ENCODE measurements around the gene MAPK8IP1.
"Not testable (repeated sequence)": the region's sequence is repeated elsewhere in the genome, so short reads cannot be mapped to it uniquely, and the experiment has no call there.

The MAPK8IP1 gene

DNA sequence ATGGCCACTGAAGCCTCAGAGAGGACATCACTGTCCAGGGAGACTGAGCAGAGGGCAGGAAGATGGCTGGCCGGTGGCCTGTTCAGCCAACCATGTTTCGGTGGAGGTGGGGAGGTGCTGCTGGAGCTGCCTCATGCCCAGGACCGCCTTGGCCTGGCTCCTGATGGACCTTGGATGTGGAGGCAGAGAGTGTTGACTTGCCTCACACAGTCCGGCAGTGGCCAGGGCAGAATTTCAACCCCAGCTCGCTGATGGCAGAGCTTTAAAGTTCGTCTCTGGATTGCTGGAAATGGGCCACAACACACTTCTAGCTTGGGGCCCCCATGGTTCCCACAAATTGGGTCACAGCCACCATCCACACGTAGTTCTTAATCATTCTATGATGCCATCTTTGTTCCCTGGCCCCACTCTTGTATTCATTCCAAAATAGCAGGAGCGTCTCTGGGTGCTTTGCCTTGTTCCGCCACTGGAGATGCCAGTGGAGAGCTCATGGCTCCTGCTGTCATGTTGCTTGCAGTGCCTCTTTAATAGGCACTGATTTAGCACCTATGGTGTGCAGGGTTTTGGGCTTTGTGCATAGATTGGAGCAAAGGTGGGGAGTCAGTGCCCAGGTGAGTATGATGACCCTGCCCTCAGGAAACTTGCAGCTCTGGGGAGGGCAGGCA lies 5.6 kb downstream of the MAPK8IP1 start:
- no peak for DNase-seq (ENCODE audit: low read depth)

DNA sequence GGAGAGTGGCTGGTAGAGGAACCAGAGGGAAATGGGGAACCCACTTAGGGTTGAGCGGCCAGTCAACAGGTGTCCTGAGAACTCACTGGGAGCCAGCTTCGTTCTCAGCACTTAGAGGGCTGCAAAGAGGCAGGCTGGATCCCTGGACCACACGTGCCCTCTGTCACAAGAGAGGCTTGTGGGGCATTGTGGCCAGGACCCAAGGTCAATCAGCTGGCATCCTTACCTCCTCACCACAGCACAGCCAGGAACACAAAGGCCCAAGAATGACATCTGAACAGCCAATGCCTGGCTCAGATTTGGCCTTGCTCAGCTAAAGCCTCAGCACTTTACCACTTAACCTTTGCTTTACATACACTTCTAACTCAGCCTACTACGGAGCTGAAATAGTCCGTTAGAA lies 7.4 kb downstream of the MAPK8IP1 start:
- no peak for DNase-seq (ENCODE audit: low read depth)

DNA sequence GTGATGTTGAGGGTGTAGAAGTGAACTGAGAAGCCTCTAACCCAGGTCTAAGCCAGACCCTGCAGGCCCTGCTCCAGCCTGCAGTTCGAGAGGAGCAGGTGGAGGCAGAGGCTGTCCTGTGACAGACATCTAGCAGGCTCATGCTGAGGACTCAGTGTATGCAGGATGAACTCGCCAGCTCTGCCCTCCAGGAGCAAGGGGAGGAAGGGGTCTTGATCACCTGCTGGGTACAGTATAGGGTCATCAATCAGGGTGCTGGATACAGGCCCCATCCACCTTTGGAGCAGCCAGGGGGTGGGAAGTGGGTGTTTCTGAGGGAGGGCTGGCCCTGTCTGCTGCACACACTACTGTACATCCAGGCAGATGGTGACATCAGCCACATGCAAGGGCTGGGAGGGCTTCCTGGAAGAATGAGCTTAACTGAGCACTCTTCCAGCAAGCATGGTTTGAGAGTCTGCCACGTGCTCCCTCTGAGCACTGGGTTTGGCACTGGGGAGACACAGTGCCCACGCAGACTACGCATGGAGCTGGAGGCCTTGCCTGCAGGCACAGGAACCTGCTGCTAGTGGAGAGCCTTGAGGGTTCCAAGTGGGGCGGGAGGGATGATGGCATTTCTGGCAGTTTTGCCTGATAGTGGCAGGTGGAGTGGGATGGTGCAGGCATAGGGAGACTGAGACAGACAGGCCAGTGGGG lies 9.2 kb downstream of the MAPK8IP1 start:
- DNase-seq (ENCODE audit: low read depth): no peak

GRCh38 chr11:45895553-45896259 lies 10.3 kb downstream of the MAPK8IP1 start:
- DNase-seq (ENCODE audit: low read depth): no peak

- no peak for DNase-seq (ENCODE audit: low read depth)
Measured at GRCh38 chr11:45896422-45896984, 11.1 kb downstream of the MAPK8IP1 start.

DNA sequence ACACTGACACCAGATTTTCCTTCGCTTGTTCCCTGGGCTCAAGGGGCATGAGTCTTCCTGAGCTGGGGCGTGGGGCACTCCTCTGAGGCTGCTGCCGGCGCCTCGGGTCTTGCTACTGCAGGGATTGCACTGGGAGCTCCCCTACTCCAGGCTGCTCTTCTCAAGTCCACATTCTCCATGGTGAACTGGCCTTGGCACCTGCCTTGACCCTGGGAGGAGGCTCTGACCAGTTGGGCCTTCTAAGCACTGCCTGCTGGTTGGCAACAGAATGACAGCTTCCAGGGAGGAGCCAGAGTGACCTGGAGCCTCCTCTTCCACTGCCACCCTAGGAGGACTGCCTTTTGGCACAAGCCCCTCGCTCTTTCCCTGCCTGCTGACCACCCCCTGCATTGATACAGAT lies 12.1 kb downstream of the MAPK8IP1 start:
- DNase-seq (ENCODE audit: low read depth): no peak

DNA sequence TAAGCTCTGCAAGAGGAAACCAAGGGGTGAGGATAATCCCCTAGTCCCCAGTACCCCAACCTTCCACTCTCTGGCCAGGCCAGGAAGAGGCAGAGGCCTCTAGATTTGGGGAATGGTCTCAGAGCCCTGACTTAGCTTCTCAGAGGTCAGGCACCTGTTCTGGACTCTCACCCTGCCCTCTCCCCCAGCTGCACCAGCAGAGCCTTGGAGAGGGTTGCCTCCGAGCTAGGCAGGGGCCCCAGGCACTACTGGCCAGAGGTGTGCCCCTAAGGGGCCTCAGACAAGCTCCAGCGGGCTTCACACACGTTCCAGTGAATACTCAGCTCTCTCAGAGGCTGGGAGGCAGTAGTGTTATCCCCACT lies 13.6 kb downstream of the MAPK8IP1 start:
- DNase-seq (ENCODE audit: low read depth): no peak

DNA sequence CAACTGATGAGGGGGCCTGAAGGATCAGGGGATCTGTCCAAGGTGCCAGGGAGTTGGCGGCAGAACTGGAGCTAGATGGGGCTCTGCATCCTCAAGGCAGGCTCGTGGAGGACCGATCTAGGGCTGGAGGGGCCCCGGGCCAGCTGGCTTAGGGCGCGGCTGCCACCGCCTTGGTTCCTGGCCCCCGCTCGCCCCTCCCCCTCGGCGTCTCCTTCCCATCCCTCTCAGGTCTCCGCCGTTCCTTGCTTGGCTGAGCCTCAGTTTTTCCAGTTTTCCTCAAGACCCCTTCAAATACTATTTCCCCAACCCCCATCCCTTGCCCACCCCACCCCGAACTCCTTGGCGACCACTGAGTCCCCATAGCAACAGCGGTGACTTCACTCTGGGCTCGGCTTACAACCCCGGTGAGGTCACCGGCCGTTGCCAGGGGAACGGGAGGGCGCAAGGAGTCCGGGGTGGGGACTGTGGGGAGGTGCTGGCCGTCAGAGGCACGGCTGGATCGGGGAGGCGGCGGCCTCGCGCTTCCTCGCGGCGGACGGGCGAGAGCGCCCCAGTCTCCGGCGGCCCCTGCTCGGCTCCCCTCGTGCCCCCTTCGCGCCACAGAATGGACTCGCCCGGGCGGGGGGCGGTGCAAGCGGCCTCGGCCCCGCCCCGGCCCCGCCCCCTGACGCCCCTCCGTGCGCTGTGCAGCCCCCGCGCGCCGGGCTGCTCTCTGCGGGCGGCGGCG lies 14.2 kb downstream of the MAPK8IP1 start:
- peak; percentile 80 for DNase-seq (ENCODE audit: low read depth)

DNA sequence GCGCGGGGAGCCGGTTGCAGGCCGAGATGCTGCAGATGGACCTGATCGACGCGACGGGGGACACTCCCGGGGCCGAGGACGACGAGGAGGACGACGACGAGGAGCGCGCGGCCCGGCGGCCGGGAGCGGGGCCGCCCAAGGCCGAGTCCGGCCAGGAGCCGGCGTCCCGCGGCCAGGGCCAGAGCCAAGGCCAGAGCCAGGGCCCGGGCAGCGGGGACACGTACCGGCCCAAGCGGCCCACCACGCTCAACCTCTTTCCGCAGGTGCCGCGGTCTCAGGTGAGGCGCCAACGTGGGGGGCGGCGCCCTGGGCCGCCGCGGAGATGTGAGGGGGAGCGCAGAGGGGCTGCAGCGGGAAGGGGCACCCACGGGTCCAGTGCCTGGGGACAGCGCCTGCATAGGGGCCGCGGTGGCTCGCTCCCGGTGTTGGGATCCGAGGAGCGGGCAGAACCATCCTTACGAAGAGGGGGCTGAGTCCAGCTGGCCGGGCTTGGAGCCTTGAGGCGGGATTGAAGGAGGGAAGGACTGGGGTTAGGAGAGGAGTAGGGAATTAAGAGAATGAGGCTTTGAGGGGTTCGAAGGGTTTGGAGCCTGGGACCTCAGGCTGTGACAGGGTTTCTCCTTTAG lies 14.8 kb downstream of the MAPK8IP1 start:
- DNase-seq (ENCODE audit: low read depth): not testable (repeated sequence)

- no peak for DNase-seq (ENCODE audit: low read depth)
Measured at GRCh38 chr11:45900916-45901617, 15.6 kb downstream of the MAPK8IP1 start.

- no peak for DNase-seq (ENCODE audit: low read depth)
Measured at GRCh38 chr11:45901626-45902025, 16.2 kb downstream of the MAPK8IP1 start.

DNA sequence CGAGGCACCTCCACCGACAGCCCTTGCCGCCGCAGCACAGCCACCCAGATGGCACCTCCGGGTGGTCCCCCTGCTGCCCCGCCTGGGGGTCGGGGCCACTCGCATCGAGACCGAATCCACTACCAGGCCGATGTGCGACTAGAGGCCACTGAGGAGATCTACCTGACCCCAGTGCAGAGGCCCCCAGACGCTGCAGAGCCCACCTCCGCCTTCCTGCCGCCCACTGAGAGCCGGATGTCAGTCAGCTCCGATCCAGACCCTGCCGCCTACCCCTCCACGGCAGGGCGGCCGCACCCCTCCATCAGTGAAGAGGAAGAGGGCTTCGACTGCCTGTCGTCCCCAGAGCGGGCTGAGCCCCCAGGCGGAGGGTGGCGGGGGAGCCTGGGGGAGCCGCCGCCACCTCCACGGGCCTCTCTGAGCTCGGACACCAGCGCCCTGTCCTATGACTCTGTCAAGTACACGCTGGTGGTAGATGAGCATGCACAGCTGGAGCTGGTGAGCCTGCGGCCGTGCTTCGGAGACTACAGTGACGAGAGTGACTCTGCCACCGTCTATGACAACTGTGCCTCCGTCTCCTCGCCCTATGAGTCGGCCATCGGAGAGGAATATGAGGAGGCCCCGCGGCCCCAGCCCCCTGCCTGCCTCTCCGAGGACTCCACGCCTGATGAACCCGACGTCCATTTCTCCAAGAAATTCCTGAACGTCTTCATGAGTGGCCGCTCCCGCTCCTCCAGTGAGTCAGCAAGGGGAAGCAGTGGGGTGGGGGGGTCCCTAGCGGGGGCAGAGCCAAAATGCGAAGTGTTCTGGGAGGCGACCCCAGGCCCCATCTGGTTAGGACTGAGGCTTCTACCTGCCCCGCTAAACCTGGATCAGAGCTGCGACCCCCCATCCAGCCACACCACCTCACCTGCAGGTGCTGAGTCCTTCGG lies 17.3 kb downstream of the MAPK8IP1 start:
- no peak for DNase-seq (ENCODE audit: low read depth)

DNA sequence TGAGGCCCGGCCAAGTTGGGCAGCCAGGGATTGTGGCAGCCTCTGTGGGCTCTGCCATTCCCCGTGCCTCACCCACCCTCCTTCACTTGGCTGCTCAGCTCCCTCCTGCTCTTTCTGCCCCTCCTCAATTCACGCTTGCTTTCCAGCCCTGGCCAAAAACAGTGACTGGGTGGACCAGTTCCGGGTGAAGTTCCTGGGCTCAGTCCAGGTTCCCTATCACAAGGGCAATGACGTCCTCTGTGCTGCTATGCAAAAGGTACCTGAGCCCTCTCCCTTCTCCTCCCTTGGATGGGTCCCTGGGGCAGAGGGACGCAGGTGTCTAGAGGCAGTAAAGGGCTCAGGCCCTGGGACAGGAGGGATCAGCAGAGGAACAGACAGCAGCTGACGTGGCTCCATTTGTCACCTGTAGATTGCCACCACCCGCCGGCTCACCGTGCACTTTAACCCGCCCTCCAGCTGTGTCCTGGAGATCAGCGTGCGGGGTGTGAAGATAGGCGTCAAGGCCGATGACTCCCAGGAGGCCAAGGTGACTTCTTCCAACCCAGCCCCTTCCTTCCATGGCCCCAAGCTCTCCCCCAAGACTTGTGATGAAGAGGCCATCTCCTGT lies 19.0 kb downstream of the MAPK8IP1 start:
- DNase-seq (ENCODE audit: low read depth): no peak

DNA sequence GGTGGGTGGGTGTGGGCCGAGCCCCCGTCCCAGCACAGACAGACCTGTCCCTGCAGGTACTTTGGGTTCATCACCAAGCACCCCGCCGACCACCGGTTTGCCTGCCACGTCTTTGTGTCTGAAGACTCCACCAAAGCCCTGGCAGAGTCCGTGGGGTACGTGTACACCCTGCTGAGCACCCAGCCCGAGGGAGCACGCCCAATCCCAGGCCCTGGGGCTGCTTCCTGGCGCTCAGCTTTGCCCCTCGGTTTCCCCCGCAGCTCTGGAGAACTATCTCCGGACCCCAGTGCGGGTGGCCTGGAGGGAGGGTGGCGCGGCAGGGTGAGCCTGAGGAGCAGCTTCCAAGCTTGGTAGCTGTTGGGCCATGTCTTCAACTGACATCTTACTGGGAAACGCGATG lies 19.6 kb downstream of the MAPK8IP1 start:
- no peak for DNase-seq (ENCODE audit: low read depth)

- DNase-seq (ENCODE audit: low read depth): not testable (repeated sequence)
Measured at GRCh38 chr11:45905576-45905975, 20.1 kb downstream of the MAPK8IP1 start.

- DNase-seq (ENCODE audit: low read depth): no peak
Measured at GRCh38 chr11:45906096-45906682, 20.7 kb downstream of the MAPK8IP1 start.

DNA sequence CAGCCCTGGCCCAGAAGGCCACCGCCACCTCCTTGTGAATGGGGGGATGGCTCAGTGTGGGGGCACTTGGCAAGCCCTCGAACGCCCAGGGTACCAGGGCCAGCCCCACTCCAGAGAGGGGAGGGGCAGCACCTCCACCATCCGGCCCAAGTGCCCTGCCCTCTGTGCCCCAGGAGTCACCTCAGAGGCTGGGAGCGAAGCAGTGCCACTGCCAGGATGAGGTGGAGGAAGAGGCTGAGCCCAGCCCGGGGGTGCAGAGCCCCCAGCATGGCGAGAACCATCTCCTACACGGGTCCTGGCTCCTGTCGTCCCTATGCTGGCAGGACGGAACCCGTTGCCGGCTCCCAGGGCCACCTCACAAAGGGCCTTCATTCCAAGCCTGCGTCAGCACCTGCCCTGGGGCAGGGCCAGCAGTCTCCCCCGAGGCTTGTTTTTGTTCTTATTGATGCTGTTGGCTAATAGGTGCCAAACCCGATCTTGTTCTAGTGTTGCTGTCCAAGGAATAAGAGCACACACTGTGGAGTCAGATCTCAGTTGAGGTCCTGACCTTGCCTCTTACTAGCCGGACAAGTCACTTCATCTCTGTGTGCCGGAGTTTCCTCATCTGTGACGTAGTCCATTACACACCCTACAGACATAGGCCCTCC lies 21.6 kb downstream of the MAPK8IP1 start, which contains the start of gene FREY1:
FREY1 (minus strand) TSS at position 307 of the 647 bp plus-strand sequence; CDS start at position 281, 26 bp downstream.
- DNase-seq (ENCODE audit: low read depth): no peak

DNA sequence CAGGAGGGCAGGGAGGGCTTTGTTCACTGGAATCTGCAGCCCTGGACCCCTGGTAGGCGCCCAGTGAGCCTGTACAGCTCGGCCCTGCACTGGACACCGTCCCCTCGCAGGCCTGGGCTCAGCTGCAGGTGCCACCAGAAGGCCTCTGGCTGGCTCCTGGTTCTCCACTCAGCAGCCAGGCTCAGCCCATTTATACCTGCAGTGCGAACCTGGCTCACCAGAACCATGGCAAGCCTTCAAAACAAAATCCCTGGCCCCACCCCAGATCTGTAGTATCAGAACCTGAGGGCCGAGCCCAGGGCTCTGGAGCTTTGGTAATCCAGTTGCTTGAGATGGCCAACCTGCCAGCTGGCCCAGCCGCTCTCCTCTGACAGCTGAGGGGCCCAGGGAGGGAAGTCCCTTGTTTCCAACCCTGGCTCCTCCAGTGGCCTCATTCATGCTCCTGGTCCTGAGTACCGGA lies 22.5 kb downstream of the MAPK8IP1 start:
- DNase-seq (ENCODE audit: low read depth): no peak

Data from fibroblast of the conjunctiva (primary cell).